Esophagus squamous epithelium (tissue), 4 donors: Measurements from ENCODE around the gene SLC9A6.

Experiments used
- POLR2A ChIP-seq, 4 donors: fragments of 450-650 bp; IDR thresholded peaks; one replicate each; pipeline ENCODE4 v1.6.1; 2017; ENCODE audit warnings: antibody characterized with exemption in 4 of 4, mild to moderate bottlenecking in 4 of 4, moderate library complexity in 3 of 4
- TF ChIP-seq, protein P1 (sequence below), 6 experiments: fragments of 450-650 bp in 4 of 6; fragments of 200-600 bp in 2 of 6; sonication (generic) in 2 of 6; IDR thresholded peaks; one replicate each; pipeline ENCODE4 v1.5.1; 2016 to 2019; ENCODE audit warnings: antibody characterized with exemption in 6 of 6, mild to moderate bottlenecking in 4 of 6, moderate library complexity in 4 of 6

DNA sequence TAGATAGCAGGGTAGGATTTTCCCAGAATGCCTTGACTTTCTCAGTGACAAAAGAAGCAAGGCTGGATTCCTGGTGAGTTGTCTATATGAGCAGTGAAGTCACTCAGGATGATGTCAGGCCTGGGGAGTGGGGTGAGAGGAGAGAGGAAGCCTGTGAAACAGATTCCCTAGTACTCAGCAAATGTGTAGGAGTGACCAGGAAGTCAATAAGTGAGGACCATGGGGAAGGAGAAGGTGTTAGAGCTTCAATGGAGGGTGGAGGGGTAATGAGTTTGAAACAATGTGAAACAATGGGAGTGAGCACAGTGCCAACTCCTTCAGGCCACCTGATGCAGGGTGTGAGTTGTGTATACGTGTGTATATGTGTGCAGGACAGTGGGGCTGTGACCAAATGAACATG is 2.4 kb upstream of the SLC9A6 start:
- TF ChIP-seq, protein P1, sequence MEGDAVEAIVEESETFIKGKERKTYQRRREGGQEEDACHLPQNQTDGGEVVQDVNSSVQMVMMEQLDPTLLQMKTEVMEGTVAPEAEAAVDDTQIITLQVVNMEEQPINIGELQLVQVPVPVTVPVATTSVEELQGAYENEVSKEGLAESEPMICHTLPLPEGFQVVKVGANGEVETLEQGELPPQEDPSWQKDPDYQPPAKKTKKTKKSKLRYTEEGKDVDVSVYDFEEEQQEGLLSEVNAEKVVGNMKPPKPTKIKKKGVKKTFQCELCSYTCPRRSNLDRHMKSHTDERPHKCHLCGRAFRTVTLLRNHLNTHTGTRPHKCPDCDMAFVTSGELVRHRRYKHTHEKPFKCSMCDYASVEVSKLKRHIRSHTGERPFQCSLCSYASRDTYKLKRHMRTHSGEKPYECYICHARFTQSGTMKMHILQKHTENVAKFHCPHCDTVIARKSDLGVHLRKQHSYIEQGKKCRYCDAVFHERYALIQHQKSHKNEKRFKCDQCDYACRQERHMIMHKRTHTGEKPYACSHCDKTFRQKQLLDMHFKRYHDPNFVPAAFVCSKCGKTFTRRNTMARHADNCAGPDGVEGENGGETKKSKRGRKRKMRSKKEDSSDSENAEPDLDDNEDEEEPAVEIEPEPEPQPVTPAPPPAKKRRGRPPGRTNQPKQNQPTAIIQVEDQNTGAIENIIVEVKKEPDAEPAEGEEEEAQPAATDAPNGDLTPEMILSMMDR (IDR thresholded peaks at IDR 0.05) = no peak
- no peak for TF ChIP-seq POLR2A (IDR thresholded peaks at IDR 0.05)
